Astrocyte of the cerebellum (primary cell): ENCODE data around the gene EIF1.

Experiments
- DNase-seq: peaks from one replicate; pipeline ENCODE4 v3.0.0-alpha.2; 2011; ENCODE audit warnings: low read depth
- H3K4me3 ChIP-seq: 2 replicates; pipeline ENCODE4 v1.5.1; 2011; ENCODE audit warnings: mild to moderate bottlenecking, low read depth, low read length, moderate library complexity
- in situ Hi-C: cut with HindIII; loops from 2 replicates; pipeline ENCODE4 v1.10.0; 2017; ENCODE audit warnings: low sequenced_read_pairs
- TF ChIP-seq, protein P1 (sequence below): IDR thresholded peaks from 2 replicates; pipeline ENCODE4 v1.5.1; 2012; ENCODE audit warnings: low read length, low read depth, moderate library complexity, mild to moderate bottlenecking; ENCODE audit errors: missing control alignments

EIF1 gene

DNA sequence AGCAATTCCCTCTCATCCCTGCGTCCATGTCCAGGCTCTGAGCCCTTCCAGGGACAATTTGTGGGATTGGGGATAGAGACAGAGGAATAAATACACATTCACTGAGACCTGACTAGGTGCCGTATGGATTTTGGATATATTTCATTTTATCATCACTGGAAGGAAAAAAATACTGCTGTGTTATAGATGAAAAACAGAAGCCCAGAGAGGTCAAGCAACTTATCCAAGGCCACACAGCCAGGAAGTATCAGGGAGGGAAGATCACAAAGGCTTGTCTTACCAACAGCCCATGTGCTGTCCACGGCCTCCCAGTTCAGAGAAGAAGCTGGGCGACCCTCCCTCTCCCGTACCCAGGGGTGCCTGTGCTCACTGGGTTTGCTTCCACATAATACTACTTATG, 51.8 kb downstream of the EIF1 start:
- in situ Hi-C loops: loop anchor here (25.0 kb wide), 1 partner anchor 222 kb away; the partner anchor contains the start of gene CNP
- TF ChIP-seq, protein P1, sequence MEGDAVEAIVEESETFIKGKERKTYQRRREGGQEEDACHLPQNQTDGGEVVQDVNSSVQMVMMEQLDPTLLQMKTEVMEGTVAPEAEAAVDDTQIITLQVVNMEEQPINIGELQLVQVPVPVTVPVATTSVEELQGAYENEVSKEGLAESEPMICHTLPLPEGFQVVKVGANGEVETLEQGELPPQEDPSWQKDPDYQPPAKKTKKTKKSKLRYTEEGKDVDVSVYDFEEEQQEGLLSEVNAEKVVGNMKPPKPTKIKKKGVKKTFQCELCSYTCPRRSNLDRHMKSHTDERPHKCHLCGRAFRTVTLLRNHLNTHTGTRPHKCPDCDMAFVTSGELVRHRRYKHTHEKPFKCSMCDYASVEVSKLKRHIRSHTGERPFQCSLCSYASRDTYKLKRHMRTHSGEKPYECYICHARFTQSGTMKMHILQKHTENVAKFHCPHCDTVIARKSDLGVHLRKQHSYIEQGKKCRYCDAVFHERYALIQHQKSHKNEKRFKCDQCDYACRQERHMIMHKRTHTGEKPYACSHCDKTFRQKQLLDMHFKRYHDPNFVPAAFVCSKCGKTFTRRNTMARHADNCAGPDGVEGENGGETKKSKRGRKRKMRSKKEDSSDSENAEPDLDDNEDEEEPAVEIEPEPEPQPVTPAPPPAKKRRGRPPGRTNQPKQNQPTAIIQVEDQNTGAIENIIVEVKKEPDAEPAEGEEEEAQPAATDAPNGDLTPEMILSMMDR: no peak
- no peak overlapping the region for H3K4me3 ChIP-seq
- no peak for DNase-seq

DNA sequence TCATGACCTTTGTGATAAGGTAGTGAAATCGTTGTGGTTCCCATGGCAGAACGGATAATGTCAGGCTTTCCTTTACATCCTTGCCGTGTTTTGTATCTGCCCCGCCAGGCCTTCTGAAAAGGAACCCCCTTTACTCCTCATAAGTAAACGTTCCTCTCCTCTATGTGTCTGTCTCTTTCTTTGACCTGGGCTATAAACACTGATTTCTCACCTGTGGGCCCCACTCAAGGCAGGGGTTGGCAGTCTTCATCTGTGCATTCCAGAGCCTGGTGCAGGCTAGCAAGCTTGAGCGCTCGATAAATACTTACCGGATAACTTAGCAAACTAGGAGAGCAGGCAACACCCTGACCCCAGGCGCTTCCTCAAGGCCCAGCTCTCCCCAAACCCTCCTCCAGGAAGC, 53.0 kb downstream of the EIF1 start:
- no peak for DNase-seq
- in situ Hi-C loops: loop anchor here (25.0 kb wide), 1 partner anchor 221 kb away; the partner anchor contains the start of gene CNP
- no peak overlapping the region for H3K4me3 ChIP-seq
- TF ChIP-seq, protein P1: no peak
